ENCODE results near the gene SLC26A5.
A peak's percentile ranks its signal among the peaks of the same experiment; 100 is the strongest.

Gene SLC26A5

GRCh38 chr7:103343758-103344452, 102.1 kb downstream of the SLC26A5 start:
- peak; percentile 37 for ATAC-seq

More at GRCh38 chr7:103343758-103344452, 102.1 kb downstream of the SLC26A5 start:
- TF ChIP-seq ESRRG (CRISPR knock-in tag; IDR thresholded peaks at IDR 0.05) (no peak), CSDC2 (CRISPR knock-in tag; IDR thresholded peaks at IDR 0.05) (no peak), ZNF565 (CRISPR knock-in tag; conservative IDR thresholded peaks at IDR 0.05; ENCODE audit: low read depth) (no peak), RARB (CRISPR knock-in tag; IDR thresholded peaks at IDR 0.05) (no peak), ZC3H10 (CRISPR knock-in tag; IDR thresholded peaks at IDR 0.05) (no peak), ISL1 (CRISPR knock-in tag; IDR thresholded peaks at IDR 0.05) (no peak), BACH2 (CRISPR knock-in tag; IDR thresholded peaks at IDR 0.05; ENCODE audit: borderline replicate concordance) (no peak), ARNTL (CRISPR knock-in tag; IDR thresholded peaks at IDR 0.05; ENCODE audit: borderline replicate concordance, low read depth) (no peak), POU6F1 (CRISPR knock-in tag; IDR thresholded peaks at IDR 0.05; ENCODE audit: borderline replicate concordance, low read depth) (no peak), CSRNP3 (CRISPR knock-in tag; IDR thresholded peaks at IDR 0.05) (no peak), ZNF8 (CRISPR knock-in tag; IDR thresholded peaks at IDR 0.05) (no peak), SNAI2 (CRISPR knock-in tag; IDR thresholded peaks at IDR 0.05) (no peak), CREB5 (CRISPR knock-in tag; IDR thresholded peaks at IDR 0.05; ENCODE audit: low read depth) (no peak), OSR1 (CRISPR knock-in tag; IDR thresholded peaks at IDR 0.05) (no peak), GLIS3 (CRISPR knock-in tag; IDR thresholded peaks at IDR 0.05) (no peak), PATZ1 (CRISPR knock-in tag; IDR thresholded peaks at IDR 0.05; ENCODE audit: borderline replicate concordance) (no peak), TSHZ2 (CRISPR knock-in tag; IDR thresholded peaks at IDR 0.05) (no peak), PPARA (CRISPR knock-in tag; IDR thresholded peaks at IDR 0.05; ENCODE audit: borderline replicate concordance) (no peak), ZFP30 (CRISPR knock-in tag; IDR thresholded peaks at IDR 0.05) (no peak)
